GM13976 (cell line): ENCODE data around the gene NEXMIF.

Experiments
- DNase-seq: peaks from one replicate; pipeline ENCODE4 v3.0.0; 2012; ENCODE audit warnings: low spot score
- CTCF ChIP-seq: IDR thresholded peaks from 2 replicates; pipeline ENCODE4 v1.5.1; 2012; ENCODE audit warnings: borderline replicate concordance, mild to moderate bottlenecking; ENCODE audit not compliant: insufficient read depth; ENCODE audit errors: extremely low read depth, missing control alignments, control extremely low read depth
- in situ Hi-C: fragments of 300-500 bp; cut with MboI; formaldehyde crosslinking; loops from one replicate; pipeline ENCODE4 v1.12.0; 2022; ENCODE audit warnings: low sequenced_read_pairs, mixed read lengths, inconsistent platforms; ENCODE audit not compliant: unreplicated experiment

NEXMIF gene

GRCh38 chrX:74923942-74924448 is 1.3 kb downstream of the NEXMIF start:
- no peak for TF ChIP-seq CTCF
- in situ Hi-C loops = no loop called here
- DNase-seq = peak; percentile 41

DNA sequence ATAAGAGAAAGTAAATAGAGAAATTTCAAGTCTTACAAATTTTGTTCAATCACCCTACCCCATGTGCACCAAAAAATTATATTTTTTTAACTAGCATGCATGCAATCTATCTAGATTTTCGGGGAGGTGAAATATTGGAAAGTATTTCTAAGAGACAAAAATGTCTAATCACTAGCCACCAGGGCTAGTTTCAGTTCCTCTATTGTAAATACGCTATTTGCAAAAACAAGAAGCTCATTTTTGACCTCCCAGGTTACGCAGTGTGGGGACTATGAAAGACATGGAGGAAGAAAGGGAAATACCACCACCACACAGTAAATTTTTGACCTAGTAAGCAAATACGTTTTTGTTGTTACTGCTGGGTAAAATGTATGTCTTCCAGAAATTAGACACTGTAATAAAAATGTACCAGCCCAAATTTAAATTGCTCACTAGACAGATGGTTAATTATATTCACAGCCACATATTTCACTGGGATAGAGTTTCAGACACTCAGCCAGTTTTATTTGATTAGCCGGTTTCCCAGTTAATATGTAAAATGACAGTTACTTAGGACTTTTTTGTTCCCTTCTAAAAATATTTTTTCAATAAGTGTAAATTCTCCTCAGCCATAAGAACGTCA is 2.2 kb downstream of the NEXMIF start:
- in situ Hi-C loops = no loop called here
- TF ChIP-seq CTCF = no peak
- peak; percentile 54 for DNase-seq

DNA sequence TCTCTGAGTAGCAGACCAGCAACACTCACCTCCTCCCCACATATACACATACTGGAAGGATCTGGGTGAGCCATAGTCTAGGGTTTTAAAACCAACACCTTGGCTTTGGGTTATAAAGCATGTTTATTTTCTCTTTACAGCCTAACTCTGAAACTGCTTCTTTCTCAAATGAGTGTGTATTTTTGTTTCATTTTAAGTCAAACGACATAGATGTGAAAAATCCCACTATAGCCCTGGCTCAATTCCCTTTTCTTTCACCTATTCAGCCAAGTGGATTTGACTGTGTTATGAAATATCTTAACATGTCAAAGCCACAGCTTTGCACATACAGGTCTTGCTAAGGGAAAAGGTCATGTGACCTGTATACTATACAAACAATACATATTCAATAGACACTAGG is 13.8 kb downstream of the NEXMIF start:
- in situ Hi-C loops = no loop called here
- DNase-seq = no peak
- no peak for TF ChIP-seq CTCF

GRCh38 chrX:74906417-74906816 is 18.8 kb downstream of the NEXMIF start:
- in situ Hi-C loops = no loop called here
- no peak for TF ChIP-seq CTCF
- DNase-seq = no peak

DNA sequence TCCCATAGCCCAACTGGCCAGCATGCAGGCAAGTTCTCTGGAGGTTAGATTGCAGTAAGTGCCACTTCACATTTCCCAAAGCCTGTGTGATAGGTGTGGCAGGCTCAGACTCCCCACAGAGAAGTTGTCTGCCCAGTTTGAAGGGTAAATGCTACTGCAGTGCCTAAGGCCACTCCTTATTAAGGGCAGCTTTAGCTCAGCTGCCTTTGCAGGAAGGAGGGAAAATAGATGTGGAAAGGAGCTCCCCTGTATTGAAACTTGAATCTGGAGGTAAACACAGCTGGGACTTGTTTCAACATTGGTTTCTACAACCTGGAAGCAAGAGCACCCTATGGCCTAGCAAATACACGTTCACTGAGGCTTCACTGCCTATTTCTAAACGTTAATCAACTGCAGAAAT is 22.4 kb downstream of the NEXMIF start:
- in situ Hi-C loops = no loop called here
- DNase-seq = no peak
- TF ChIP-seq CTCF = no peak

- TF ChIP-seq CTCF = no peak
- no peak for DNase-seq
- in situ Hi-C loops = no loop called here
These were observed 32.7 kb downstream of the NEXMIF start for GRCh38 chrX:74892561-74892960.
